ENCODE data around the gene ANKEF1.

- TF ChIP-seq CEBPB (IDR thresholded peaks at IDR 0.05) (no peak), REST (IDR thresholded peaks at IDR 0.05; ENCODE audit: low read depth) (no peak), YY1 (IDR thresholded peaks at IDR 0.05; ENCODE audit: low read depth) (no peak)
These were observed 24.2 kb downstream of the ANKEF1 start for GRCh38 chr20:10059006-10059405.
